CD14-positive monocyte (primary cell): ENCODE results near the gene CEP162. TPM values are rescaled to one million over a fixed set of nuclear protein-coding genes. Genes with fewer than 3 reads are reported as not detected.

Experiments
- DNase-seq, 3 donors: peaks; one replicate each; pipeline ENCODE4 v3.0.0-alpha.2; 2011 to 2022
- H2AFZ ChIP-seq: 2 replicates; pipeline ENCODE4 v1.6.0; 2012; ENCODE audit warnings: mild to moderate bottlenecking, low read depth, low read length, inconsistent platforms; ENCODE audit not compliant: insufficient read depth, poor library complexity, severe bottlenecking
- H3K27ac ChIP-seq, 2 donors: 1 replicate in 1 of 2; 2 replicates in 1 of 2; pipeline ENCODE4 v1.5.1; 2012 to 2013; ENCODE audit warnings: low read length in 2 of 2, control low read depth in 1 of 2, inconsistent platforms in 1 of 2, low read depth in 1 of 2, mild to moderate bottlenecking in 1 of 2
- H3K27me3 ChIP-seq, 2 donors: one replicate each; pipeline versions ENCODE4 v1.6.0 to v1.6.1; 2011 to 2013; ENCODE audit warnings: low read length in 2 of 2; ENCODE audit not compliant: control insufficient read depth in 2 of 2, insufficient read depth in 2 of 2
- H3K36me3 ChIP-seq, 2 donors: replicated peaks in 1 of 2; 1 replicate in 1 of 2; 2 replicates in 1 of 2; pipeline versions ENCODE4 v1.5.1 to v1.6.1; 2012 to 2013; ENCODE audit warnings: low read length in 2 of 2, control low read depth in 1 of 2, inconsistent platforms in 1 of 2, mild to moderate bottlenecking in 1 of 2; ENCODE audit not compliant: insufficient read depth in 2 of 2, control insufficient read depth in 1 of 2
- H3K4me1 ChIP-seq, 2 donors: 1 replicate in 1 of 2; 2 replicates in 1 of 2; pipeline versions ENCODE4 v1.5.1 to v1.6.1; 2012 to 2013; ENCODE audit warnings: low read length in 2 of 2, control low read depth in 1 of 2, inconsistent platforms in 1 of 2, mild to moderate bottlenecking in 1 of 2, moderate library complexity in 1 of 2; ENCODE audit not compliant: insufficient read depth in 2 of 2, control insufficient read depth in 1 of 2
- H3K4me2 ChIP-seq: replicated peaks from 2 replicates; pipeline ENCODE3; 2012; ENCODE audit warnings: low read length, moderate library complexity, mild to moderate bottlenecking; ENCODE audit not compliant: poor library complexity, severe bottlenecking; ENCODE audit errors: extremely low read depth
- H3K4me3 ChIP-seq, 3 experiments: fragments of 200-600 bp in 1 of 3; sonication (generic) in 1 of 3; replicated peaks in 1 of 3; 1 replicate in 2 of 3; 2 replicates in 1 of 3; pipeline ENCODE4 v1.5.1; 2011 to 2013; ENCODE audit warnings: low read length in 3 of 3, mild to moderate bottlenecking in 3 of 3, control low read depth in 2 of 3, low read depth in 2 of 3, inconsistent platforms in 1 of 3, moderate library complexity in 1 of 3
- H3K79me2 ChIP-seq: 2 replicates; pipeline ENCODE4 v1.6.0; 2012; ENCODE audit warnings: mild to moderate bottlenecking, control low read depth, inconsistent platforms, low read length, moderate library complexity; ENCODE audit not compliant: insufficient read depth
- H3K9ac ChIP-seq: 2 replicates; pipeline ENCODE4 v1.6.0; 2017; ENCODE audit warnings: low read length, mild to moderate bottlenecking; ENCODE audit not compliant: insufficient read depth, poor library complexity, severe bottlenecking
- H3K9me3 ChIP-seq, 2 donors: replicated peaks in 1 of 2; 1 replicate in 1 of 2; 2 replicates in 1 of 2; pipeline versions ENCODE4 v1.5.1 to v1.6.1; 2012 to 2013; ENCODE audit warnings: low read length in 2 of 2, control low read depth in 1 of 2; ENCODE audit not compliant: control insufficient read depth in 1 of 2, insufficient read depth in 1 of 2
- H4K20me1 ChIP-seq: 2 replicates; pipeline ENCODE4 v1.6.0; 2012; ENCODE audit warnings: mild to moderate bottlenecking, low read length, control low read depth, moderate library complexity; ENCODE audit not compliant: insufficient read depth
- H3K27ac Mint-ChIP-seq, 7 donors: one replicate each; pipeline ENCODE4 v1.8.0; 2020; ENCODE audit warnings: mild to moderate bottlenecking in 7 of 7, mixed read lengths in 7 of 7, moderate library complexity in 6 of 7, inconsistent platforms in 2 of 7
- H3K27me3 Mint-ChIP-seq, 3 donors: one replicate each; pipeline ENCODE4 v1.8.0; 2021 to 2022; ENCODE audit warnings: low read depth in 3 of 3, mild to moderate bottlenecking in 3 of 3, mixed read lengths in 3 of 3, moderate library complexity in 3 of 3, inconsistent platforms in 1 of 3
- H3K36me3 Mint-ChIP-seq, 2 donors: one replicate each; pipeline ENCODE4 v1.8.0; 2020; ENCODE audit warnings: mixed read lengths in 2 of 2, inconsistent platforms in 1 of 2, mild to moderate bottlenecking in 1 of 2
- H3K4me1 Mint-ChIP-seq: one replicate; pipeline ENCODE4 v1.8.0; 2020; ENCODE audit warnings: mild to moderate bottlenecking, mixed read lengths
- H3K4me3 Mint-ChIP-seq, 2 donors: one replicate each; pipeline ENCODE4 v1.8.0; 2020; ENCODE audit warnings: mild to moderate bottlenecking in 2 of 2, mixed read lengths in 2 of 2, moderate library complexity in 1 of 2
- H3K9me3 Mint-ChIP-seq, 7 donors: one replicate each; pipeline ENCODE4 v1.8.0; 2020 to 2022; ENCODE audit warnings: mixed read lengths in 7 of 7, mild to moderate bottlenecking in 6 of 7, moderate library complexity in 6 of 7, inconsistent platforms in 2 of 7
- WGBS: methylation state at CpG from one replicate; pipeline ENCODE4 v1.1.5; 2013; ENCODE audit warnings: missing lambda C conversion rate; ENCODE audit not compliant: insufficient coverage; 5-methylcytosine and 5-hydroxymethylcytosine counted together
- intact Hi-C, 2 donors: fragments of 100-400 bp; cut with micrococcal nuclease; formaldehyde crosslinking; loops; one replicate each; pipeline versions ENCODE4 v1.15.0 to v1.15.1; 2023
- polyA plus RNA-seq, 3 donors: library from polyadenylated mRNA; depleted of rRNA in 1 of 3; unstranded in 2 of 3; stranded (reverse) in 1 of 3; fragments of 300-500 nt in 2 of 3; fragments of >200 nt in 1 of 3; fragmentation: Illumina TruSeq in 2 of 3; gene quantifications; 1 replicate in 2 of 3; 2 replicates in 1 of 3; pipeline ENCODE4 v1.2.3, GENCODE V29; 2012 to 2021
- TF ChIP-seq, protein P1 (sequence below): fragments of 200-600 bp; IDR thresholded peaks from one replicate; pipeline ENCODE4 v1.8.0; 2022; ENCODE audit warnings: antibody characterized with exemption, mild to moderate bottlenecking

Gene CEP162
- polyA plus RNA-seq, 3 donors, result 1.5 to 2.7 (median 1.6) TPM

DNA sequence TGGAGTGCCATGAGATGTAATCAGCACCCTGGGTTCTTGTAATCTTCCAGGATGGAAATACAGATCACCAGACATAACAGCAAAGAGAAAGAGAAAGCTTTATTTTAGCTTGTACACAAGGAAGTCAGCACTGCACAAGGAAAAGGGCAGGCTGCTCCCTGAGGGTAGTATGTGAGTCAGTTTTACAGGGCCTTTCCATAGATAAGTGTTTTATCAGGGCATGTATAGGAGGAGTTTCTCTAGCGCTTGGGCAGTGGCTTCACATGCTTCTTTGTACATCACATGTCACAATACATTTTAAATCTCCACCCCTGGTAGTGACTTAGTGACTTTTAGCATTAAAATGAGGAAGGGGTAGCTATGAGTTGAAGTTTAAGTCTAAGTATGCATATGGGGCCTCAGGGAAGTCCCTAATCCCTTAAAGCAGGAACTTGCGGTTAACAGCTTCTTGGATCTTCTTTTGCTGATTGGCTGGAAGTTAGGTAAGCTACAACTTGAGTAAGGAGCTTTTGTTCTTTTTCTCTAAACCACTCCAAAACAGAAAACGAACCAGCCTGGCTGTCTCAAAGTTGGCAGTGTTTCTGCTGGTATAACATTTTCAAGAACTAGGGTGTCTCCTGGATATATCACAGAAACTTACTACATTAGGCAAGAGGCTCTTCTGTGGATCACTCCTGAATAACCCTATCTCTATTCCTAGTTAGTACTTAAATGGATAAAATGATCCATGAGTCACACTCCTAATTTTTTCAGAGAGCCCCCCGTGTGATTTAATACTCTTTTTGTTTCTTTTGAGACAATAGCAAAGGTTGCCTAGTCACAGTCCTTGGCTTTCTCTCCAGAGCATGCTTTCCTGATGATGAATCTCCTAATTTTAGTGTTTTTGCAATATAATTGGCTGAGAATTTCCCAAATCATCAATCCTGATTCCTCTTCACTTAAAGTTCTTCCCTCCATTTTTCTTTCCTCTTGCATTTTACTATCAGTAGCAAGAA lies 133.7 kb downstream of the CEP162 start:
- Histone ChIP-seq H3K9ac (no peak overlapping the region), H3K4me1 (no peaks in the 10 kb centered on the region), H3K9me3 (peaks cover 4 to 6% of the 10 kb centered on the region in 2 donors), H3K36me3 (no peaks in the 10 kb centered on the region), H4K20me1 (no peaks in the 10 kb centered on the region), H2AFZ (no peak overlapping the region), H3K27ac (no peak overlapping the region), H3K79me2 (no peaks in the 10 kb centered on the region), H3K4me3 (no peak overlapping the region), H3K4me2 (no peak overlapping the region), H3K27me3 (no peaks in the 10 kb centered on the region)
- H3K4me3 Mint-ChIP-seq, result no peak overlapping the region
- H3K4me1 Mint-ChIP-seq, result no peaks in the 10 kb centered on the region
- peak; percentile 11 to 48 (median 20) for DNase-seq
- H3K27me3 Mint-ChIP-seq, result no peaks in the 10 kb centered on the region
- peaks cover 0 to 11% (median 4%) of the 10 kb centered on the region in 7 donors for H3K9me3 Mint-ChIP-seq
- intact Hi-C loops, result no loop called here
- TF ChIP-seq, protein P1, sequence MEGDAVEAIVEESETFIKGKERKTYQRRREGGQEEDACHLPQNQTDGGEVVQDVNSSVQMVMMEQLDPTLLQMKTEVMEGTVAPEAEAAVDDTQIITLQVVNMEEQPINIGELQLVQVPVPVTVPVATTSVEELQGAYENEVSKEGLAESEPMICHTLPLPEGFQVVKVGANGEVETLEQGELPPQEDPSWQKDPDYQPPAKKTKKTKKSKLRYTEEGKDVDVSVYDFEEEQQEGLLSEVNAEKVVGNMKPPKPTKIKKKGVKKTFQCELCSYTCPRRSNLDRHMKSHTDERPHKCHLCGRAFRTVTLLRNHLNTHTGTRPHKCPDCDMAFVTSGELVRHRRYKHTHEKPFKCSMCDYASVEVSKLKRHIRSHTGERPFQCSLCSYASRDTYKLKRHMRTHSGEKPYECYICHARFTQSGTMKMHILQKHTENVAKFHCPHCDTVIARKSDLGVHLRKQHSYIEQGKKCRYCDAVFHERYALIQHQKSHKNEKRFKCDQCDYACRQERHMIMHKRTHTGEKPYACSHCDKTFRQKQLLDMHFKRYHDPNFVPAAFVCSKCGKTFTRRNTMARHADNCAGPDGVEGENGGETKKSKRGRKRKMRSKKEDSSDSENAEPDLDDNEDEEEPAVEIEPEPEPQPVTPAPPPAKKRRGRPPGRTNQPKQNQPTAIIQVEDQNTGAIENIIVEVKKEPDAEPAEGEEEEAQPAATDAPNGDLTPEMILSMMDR, result no peak
- no peaks in the 10 kb centered on the region for H3K36me3 Mint-ChIP-seq
- H3K27ac Mint-ChIP-seq, result peak overlapping the region in 4 of 7 donors; percentile 0 to 45 (median 38)
- WGBS, result 72% methylated on average over 2 of the region's 4 CpGs

DNA sequence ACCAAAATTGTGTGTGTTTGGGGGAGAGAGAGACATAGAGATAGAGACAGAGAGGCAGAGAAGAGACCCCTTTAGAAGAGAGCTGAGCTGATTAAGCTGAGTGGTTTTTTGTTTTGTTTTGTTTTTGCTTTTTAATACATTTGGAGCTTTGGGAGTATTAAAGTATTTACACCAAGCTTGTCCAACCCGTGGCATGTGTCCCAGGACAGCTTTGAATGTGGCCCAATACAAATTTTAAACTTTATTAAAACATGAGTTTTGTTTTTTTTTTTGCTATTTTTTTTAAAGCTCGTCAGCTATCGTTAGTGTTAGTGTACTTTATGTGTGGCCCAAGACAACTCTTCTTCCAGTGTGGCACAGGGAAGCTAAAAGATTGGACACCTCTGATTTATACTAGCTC lies 137.9 kb downstream of the CEP162 start:
- Histone ChIP-seq H3K4me2 (no peak overlapping the region), H3K9me3 (peaks cover 4 to 6% of the 10 kb centered on the region in 2 donors), H3K9ac (no peak overlapping the region), H2AFZ (no peak overlapping the region), H4K20me1 (no peaks in the 10 kb centered on the region), H3K36me3 (no peaks in the 10 kb centered on the region), H3K79me2 (no peaks in the 10 kb centered on the region), H3K4me1 (no peaks in the 10 kb centered on the region), H3K27ac (no peak overlapping the region), H3K4me3 (no peak overlapping the region), H3K27me3 (no peaks in the 10 kb centered on the region)
- DNase-seq, result no peak
- no peaks in the 10 kb centered on the region for H3K36me3 Mint-ChIP-seq
- intact Hi-C loops, result no loop called here
- peaks cover 0 to 1% (median 0%) of the 10 kb centered on the region in 3 donors for H3K27me3 Mint-ChIP-seq
- peaks cover 0 to 14% (median 4%) of the 10 kb centered on the region in 7 donors for H3K9me3 Mint-ChIP-seq
- TF ChIP-seq, protein P1, result no peak
- no peak overlapping the region for H3K4me3 Mint-ChIP-seq
- no peaks in the 10 kb centered on the region for H3K4me1 Mint-ChIP-seq
- WGBS, result 80% methylated on average over 1 of the region's 3 CpGs
- no peak overlapping the region for H3K27ac Mint-ChIP-seq
